Activated CD8-positive, alpha-beta memory T cell treated with anti-CD3 and anti-CD28 coated beads, Interleukin-2, amount 50 U/mL, for 24 hours (primary cell): Measurements from ENCODE around the gene DLGAP3.

Source experiments
- DNase-seq: peaks from one replicate; pipeline ENCODE4 v3.0.0-alpha.2; 2020; ENCODE audit errors: extremely low read depth

Gene DLGAP3

GRCh38 chr1:34928066-34928696 lies 1.3 kb downstream of the DLGAP3 start:
- DNase-seq = no peak

GRCh38 chr1:34927316-34927715 lies 2.1 kb downstream of the DLGAP3 start:
- DNase-seq = no peak

- DNase-seq = no peak
These were observed 2.6 kb downstream of the DLGAP3 start for GRCh38 chr1:34926894-34927293.

- DNase-seq = no peak
These were observed 3.3 kb downstream of the DLGAP3 start for GRCh38 chr1:34926156-34926555.

DNA sequence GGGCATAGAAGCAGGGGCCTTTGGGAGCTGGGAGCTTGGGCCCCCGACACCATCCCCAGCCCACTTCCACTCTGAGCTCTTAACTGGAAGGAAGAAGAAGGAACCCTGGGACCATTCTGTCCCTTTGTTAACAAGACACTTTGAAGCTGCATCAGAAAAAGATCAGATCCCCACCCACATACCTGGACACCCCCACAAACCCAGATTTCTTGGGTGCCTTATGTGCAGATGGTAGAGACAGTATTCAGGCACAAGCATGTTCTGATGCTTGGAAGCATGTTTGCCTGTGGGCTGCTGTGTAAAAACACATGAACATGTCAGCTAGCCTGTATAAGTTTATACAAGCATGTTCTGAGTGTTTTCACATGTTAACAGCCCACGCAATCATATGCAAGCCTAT lies 3.7 kb downstream of the DLGAP3 start:
- DNase-seq = no peak

- DNase-seq = peak; percentile 4
These were observed 4.5 kb downstream of the DLGAP3 start for GRCh38 chr1:34924759-34925555.

DNA sequence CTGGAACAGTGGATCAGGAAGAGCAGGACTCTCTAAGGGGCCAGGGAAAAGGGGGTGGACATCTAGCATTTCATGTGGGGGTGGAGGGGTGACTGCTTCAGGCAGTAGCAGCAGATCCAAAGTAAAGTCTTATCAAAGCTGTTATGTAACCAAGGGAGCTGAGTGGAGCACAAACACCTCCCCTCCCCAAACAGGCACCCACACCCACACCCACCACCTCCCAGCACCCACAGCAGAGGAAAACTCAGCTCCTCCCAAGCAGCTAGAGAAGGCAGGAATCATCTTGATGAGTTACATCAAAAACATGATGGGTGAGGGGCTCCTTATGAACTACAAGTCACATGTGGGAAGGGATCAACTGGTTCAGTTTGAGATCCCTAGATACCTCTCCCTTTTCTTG lies 6.0 kb downstream of the DLGAP3 start:
- DNase-seq = no peak

DNA sequence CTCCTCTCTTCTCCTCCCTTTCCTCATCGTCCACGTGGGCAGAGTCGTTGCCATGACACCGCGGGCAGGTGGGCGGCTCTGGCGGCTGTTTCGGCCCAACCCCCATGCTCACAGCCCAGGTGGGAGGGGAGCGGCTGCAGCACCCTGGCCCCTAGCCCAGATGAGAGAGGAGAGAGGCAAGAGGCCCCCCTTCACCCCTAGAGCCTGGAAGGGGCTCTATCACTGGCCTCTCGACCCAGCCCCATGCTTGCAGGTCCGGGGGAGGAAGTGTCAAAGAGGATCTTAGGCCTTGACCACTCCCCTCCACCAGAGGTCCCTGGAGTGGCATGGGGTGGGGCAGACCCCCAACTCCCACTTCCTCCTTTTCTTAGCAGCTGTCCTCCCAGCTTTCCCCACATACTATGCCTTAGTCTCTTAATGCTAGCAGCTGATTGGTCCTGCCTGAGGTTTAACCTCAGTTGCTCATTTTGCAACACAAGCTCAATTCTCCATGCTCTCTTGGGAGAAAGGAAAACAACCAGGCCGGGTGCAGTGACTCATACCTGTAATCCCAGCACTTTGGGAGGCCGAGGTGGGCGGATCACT lies 10.4 kb downstream of the DLGAP3 start:
- DNase-seq = no peak

DNA sequence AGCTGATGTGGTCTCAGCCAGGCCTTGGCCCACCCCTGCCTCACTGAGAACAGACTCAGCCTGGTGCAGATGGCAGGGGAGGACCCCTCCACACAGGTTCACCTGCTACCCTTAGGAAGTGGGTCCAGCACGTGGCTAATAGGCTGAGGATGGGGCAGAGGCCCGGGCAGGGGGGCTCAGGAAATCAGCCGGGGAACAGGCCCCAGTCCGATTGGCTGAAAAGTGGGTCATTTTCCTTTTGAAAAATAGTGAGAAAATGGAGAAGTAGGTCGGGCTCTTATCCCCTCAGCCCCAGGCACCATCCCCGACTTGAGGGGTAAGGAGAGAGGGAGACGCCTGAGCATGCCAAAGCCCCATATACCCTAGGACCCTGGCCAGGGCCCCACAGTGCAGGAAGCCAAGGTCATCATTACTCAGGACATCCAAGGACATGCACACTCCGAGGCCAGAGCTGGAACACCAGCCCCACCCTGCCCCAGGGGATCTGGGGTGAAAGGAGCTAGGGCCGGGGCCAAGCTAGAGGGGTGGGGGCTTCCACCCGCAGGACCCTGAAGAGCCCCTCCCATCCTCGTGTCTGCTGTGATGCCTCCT lies 11.0 kb downstream of the DLGAP3 start:
- no peak for DNase-seq

DNA sequence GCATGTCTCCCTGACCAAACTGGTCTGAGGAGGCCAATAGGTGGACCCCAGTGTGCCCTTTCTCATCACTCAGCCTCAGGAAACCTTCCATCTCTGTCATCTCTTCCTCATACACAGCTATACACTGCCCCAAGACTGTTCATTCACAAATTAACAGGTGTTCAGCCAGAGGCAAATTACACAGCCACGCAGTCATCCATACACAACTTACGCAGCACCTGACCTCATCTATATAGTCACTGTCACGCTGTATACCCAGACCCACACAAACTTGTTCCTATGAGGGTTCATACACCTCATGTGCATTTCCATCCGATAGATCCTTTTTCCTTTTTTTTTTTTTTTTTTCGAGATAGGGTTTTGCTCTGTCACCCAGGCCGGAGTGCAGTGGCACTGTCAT lies 12.4 kb downstream of the DLGAP3 start:
- no peak for DNase-seq

DNA sequence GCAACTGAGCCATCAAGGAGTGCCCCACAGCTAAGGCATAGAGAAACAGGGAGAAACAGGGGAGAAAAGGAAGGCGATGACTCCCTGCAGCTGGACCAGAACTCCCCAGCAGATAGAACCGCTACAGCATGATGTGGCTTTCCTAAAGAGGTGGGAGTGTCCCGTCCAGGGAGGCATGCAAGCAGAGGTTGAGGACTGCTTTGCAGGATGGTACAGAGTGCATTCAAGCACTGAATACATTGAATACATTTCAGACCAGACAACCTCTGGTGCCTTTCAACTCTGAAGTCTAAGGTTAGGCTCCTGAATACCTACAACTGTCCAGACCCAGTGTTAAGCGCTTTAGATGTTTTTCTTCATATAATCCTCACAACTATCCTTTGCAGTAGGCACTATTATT lies 13.3 kb downstream of the DLGAP3 start:
- DNase-seq = no peak

DNA sequence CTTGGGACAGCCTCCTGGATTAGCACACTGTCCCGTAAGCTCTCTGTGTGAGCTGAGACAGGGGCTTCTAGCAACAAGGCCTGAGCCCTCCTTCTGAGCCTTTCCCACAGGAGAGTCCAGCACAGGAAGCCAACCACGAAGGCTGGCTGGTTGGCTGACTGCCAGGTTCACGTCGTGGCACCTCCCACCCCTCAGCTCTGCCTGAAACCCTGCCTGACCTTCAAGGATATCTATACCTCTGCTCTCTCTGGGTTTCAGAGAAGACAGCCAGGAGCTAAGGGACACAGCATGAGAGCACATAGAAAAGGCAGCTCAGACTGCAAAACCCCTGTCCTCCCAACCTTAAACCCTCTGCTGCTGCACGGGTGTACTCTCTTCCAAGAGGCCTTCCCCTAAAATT lies 13.9 kb downstream of the DLGAP3 start:
- no peak for DNase-seq

DNA sequence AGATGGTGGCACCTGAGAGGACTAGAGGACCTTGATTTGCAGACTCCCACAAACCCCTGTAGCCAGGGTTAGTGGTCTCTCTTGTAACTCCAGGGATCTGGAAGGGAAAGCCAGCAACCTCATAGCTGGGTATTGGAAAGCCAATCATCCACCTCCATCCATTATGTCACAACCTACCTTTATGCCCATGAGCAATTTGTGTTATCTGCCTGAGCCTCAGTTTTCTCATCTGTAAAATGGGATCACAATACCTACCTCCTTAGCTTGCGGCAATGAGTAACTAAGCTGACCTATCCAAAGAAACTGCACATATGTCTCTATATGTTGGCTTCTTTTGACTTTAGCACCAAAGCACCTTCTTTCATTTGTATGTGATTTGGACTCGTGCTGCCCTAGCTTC lies 14.5 kb downstream of the DLGAP3 start:
- no peak for DNase-seq

DNA sequence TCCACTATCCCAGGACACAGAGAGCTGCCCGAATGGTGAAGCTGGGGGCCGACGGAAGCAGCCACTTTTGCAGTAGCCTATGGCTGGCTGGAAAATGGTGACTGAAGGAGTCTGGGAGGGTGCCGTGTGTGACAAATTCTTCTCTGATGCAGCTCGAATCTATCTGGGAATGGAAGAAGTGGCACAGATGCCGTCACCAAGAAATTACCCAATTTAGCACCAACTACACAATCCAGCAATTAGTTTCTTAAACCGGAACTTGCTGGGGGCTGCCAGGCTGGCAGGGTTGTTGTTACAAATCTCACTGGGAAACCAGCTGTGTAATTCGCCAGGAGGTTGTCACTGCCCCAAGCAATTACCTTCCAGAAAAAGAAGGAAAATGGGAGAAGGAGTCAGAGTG lies 18.0 kb downstream of the DLGAP3 start:
- DNase-seq = no peak

DNA sequence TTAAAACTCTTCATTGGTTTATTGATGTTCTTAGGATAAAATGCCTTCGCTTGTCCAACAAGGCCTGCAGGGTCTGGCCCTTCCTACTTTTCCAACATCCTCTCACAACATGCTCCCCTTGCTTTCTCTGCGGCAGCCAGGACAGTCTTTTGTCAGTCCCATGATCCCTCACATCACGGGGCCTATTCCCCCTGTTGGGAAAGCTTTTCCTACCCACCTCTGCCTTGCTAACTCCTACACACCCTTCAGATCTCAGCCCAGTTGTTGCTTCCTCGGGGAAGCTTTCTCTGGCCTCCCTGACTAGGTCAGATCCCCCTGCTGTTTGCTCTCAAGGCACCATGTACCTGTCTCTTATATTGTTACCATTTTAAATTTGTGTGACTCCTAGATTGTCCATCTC lies 19.0 kb downstream of the DLGAP3 start:
- no peak for DNase-seq

- DNase-seq = no peak
These were observed 21.1 kb downstream of the DLGAP3 start for GRCh38 chr1:34908369-34908768.

DNA sequence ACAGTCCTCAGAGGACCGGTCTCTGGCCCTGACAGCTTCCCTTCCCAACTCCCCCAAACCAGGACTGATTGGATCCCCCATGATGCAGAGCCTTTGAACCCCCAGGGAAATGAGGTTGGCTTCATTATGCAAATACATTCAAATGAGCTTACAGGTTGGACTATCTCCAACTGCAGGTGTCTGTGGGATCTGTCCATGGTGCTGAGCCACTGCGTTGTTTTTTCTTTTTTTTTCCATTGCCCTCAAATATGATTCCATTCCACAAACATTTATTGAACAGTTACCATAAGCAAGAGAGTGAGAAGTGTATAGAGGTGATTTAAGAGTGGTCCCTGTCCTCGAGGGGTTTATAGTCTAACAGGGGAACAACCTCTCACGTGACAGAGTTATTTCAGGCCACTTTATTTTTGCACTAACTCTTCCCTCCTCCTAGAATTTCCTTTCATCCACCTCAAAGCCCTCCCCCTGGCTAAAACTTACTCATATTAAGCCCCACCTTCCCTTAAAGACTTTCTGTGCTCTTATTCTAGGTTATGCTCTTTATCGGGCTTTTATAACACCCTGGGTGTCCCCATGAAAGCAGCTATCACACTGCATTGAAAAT lies 21.9 kb downstream of the DLGAP3 start:
- no peak for DNase-seq

DNA sequence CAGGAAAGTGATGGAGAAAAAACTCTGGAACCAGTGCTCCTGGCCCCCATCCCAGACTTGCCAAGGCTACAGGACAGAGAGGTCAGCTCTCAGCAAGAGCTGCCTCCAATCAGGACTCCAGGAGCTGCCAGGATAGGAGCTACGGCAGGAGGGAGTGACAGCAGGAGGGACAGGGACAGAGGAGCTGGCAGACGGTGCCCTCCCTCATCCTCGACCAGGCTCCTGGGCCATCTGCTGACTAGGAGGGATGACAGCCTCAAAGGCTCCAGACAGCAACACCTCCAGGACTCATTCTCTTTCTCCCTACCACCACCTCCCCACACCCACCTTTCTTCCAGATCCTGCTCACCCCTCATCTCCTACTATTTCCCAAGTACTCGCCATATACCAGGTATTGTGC lies 22.7 kb downstream of the DLGAP3 start:
- DNase-seq = no peak

DNA sequence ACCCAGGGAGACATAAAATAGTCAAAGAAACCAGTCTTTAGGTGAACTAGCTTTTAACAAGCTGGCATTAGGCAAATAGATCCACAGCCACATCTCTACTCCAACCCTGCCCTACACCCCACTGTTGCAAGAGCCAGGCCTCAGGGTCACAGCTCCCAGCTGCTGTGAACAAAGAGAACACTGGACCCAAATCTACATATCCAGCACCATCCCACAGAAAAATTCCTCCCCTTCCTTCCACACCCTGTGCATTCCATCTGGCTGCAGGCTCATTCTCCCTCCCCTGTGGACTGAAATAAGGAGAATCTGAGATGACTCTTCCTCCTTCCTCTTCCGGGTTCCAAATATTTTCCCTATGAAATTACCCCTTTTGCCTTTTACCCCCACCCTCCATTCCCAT lies 23.2 kb downstream of the DLGAP3 start:
- no peak for DNase-seq

GRCh38 chr1:34905098-34905459 lies 24.4 kb downstream of the DLGAP3 start:
- no peak for DNase-seq

DNA sequence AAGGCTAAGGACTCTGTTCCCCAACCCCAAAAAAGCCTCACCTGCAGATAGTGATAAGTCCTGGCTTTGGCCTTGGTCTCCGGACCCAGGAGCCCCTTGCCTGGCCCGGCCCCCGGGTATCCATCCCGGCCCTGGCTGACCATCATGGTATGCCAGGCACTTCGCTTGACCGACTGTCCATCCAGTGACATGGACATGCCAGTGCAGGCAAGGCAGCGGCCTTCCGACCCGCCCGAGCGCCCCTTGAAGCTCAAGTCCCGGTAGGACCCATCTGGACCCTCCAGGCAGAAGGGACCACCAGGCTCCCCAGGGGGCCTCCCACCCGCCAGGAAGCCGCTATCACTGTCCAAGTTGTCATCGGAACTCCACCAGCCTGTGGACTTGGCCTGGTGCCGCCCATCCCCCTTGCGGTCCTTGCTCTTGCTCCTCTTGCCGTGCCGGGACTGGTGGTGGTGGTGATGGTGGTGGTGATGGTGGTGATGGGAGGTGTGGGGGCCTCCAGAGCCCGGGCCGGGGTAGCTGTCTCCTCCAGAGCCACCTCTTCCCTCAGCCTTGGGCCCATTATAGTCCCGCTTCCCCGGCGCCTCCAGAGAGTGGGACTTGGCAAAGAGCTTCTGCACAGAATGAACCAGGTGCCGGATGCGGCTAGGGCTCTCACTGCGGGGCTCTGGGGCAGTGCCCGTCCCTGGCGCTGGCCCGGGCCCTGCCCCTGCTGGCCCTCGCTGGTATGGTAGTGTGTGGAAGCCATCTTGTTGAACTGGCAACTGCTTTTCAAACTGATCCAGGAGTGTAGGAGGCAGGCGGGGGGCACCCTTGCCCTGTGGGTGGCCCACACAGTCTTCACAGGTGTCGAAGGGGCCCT lies 25.0 kb downstream of the DLGAP3 start:
- no peak for DNase-seq

DNA sequence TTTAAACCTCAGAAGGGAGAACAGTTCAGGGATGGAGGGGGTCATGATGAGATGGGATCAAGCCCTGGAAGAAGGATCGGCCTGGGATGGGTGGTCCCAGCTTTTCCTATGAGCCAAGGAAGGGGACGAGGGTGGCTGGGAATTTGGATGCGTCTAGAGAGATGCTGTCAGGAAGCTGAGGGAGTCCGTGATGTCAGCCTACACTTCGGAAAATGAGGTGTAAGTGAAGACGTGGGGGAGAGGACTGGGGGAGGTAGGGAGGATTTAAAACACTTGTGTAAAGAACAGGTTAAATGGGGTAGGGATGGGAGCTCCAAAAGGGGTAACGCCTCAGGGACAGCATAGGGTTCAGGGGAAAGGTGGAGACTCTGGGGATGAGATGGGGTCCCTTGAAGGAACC lies 27.5 kb downstream of the DLGAP3 start:
- no peak for DNase-seq
